NAMALWA (cell line): ENCODE results near the gene CGB7.
"Not testable (repeated sequence)": the region's sequence is repeated elsewhere in the genome, so short reads cannot be mapped to it uniquely, and the experiment has no call there.

Experiments
- DNase-seq: peaks from one replicate; pipeline ENCODE4 v3.0.0-alpha.2; 2015; ENCODE audit warnings: low spot score

CGB7 gene

DNA sequence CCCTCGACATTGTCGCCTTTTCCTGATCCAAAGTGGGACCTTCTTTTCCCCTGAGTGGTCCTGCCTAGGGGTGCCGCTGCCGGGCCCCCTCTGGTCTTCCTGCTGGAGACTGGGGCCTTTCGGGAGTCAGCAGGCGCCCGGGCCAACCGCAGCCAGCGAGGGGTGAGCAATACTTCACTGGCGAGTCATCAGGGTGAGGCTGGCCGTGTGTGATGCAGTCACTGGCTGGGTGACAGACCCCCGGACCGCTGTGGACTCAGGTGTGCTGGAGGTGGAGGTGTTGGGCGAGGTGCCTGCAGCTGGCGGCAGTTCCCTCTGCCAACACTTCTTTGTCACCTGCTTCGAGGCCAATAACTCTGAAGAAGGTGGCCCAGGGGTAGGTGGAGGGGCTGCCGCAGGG, 15.4 kb downstream of the CGB7 start:
- no peak for DNase-seq

DNA sequence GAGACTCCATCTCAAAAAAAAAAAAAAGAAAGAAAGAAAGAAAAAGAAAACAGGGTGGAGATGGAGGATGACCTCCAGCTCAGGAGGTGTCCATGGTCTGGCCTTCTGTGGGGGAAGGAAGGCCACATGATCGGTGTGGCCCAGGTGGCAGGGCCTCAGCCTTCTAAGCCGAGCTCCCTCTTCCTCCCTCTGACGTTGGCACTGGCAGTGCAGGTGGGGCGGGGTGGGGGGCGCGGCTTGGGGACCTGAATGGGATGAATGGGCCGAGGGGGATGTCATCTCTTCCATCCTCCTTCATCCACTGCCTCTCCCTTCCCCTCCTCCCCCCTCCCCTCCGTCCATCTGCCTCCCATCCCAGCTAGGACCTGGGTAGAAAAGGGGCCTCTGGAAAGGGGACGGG, 17.8 kb downstream of the CGB7 start:
- DNase-seq: not testable (repeated sequence)

GRCh38 chr19:49038557-49039276, 18.8 kb downstream of the CGB7 start:
- DNase-seq: not testable (repeated sequence)

DNA sequence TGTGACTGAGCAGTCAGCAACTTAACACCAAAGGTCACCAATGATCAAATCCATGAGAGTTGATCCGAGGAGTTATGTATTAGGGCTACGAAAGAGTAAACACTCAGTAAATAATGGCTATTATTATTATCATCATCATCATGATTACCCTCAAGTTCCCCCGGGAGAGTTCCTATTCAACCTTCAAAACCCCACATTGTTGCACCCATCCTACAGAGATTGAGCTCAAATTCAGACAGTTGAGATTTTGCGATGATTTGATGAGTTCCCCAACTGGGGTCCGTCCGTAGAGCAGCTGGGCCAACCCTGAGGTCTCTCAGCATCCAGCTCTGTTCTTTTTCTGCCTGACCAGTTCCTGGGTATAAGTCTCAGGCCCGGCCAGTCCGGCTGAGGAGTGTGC, 19.4 kb downstream of the CGB7 start:
- DNase-seq: not testable (repeated sequence)

GRCh38 chr19:49036815-49037214, 20.7 kb downstream of the CGB7 start, which contains the start of gene CGB1:
CGB1 (minus strand) TSS chr19:49036895; CDS start chr19:49036711, 184 bp downstream.
- DNase-seq: peak; percentile 75

DNA sequence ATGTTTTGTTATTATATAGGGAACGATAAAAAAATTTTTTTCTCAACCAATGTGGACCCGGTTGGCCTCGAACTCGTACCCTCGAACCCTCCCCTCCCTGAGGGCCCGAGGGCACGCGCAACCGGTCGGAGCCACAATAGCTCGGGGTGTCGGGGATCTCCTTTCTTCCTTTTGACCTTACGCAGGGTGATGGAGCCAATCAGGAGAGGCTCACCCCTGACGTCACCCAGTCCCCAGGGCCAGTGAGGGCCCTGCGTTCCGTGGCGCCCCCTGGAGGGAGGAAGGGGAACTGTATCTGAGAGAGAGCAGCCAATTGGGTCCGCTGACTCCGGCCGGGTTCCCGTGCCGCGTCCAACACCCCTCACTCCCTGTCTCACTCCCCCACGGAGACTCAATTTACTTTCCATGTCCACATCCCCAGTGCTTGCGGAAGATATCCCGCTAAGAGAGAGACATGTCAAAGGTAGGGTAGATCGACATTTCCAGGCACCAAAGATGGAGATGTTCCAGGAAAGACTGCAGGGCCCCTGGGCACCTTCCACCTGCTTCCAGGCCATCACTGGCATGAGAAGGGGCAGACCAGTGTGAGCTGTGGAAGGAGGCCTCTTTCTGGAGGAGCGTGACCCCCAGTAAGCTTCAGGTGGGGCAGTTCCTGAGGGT, 25.8 kb downstream of the CGB7 start, which contains the start of gene CGB2:
TSS of gene CGB2 (plus strand) at position 249 of the 660 bp plus-strand sequence. CDS start at position 455, 206 bp downstream.
- DNase-seq: peak; percentile 51

GRCh38 chr19:49030323-49030722, 27.2 kb downstream of the CGB7 start:
- not testable (repeated sequence) for DNase-seq

GRCh38 chr19:49029749-49030148, 27.8 kb downstream of the CGB7 start:
- not testable (repeated sequence) for DNase-seq

GRCh38 chr19:49028686-49029085, 28.9 kb downstream of the CGB7 start:
- DNase-seq: not testable (repeated sequence)

GRCh38 chr19:49025599-49025998, 31.9 kb downstream of the CGB7 start:
- not testable (repeated sequence) for DNase-seq

- not testable (repeated sequence) for DNase-seq
These were observed 32.5 kb downstream of the CGB7 start for GRCh38 chr19:49025088-49025487.

DNA sequence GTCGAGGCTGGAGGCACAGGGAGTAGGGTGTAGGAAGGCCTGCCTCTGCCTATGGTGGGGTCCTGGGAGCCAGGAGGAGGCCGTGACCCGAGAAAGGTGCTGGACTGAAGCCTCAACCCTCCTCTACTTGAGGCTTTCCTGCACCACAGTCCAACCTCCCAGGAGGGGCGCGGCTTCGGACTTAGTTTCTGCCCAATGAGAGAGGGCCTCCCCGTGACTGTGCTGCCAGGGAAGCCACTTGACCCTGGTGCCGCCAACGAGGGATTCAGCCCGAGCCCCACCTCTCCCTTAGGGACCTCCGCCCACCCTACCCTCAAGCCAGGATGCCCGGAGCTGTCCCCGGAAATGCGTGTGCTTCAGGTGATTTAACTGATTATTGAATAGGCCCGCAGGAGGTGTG, 33.3 kb downstream of the CGB7 start, which contains the start of gene CGB3:
TSS of gene CGB3 (minus strand) at position 101 of the 400 bp plus-strand sequence. CDS start 362 bp downstream, outside the sequence.
- not testable (repeated sequence) for DNase-seq

GRCh38 chr19:49022116-49022515, 35.4 kb downstream of the CGB7 start:
- DNase-seq: no peak

DNA sequence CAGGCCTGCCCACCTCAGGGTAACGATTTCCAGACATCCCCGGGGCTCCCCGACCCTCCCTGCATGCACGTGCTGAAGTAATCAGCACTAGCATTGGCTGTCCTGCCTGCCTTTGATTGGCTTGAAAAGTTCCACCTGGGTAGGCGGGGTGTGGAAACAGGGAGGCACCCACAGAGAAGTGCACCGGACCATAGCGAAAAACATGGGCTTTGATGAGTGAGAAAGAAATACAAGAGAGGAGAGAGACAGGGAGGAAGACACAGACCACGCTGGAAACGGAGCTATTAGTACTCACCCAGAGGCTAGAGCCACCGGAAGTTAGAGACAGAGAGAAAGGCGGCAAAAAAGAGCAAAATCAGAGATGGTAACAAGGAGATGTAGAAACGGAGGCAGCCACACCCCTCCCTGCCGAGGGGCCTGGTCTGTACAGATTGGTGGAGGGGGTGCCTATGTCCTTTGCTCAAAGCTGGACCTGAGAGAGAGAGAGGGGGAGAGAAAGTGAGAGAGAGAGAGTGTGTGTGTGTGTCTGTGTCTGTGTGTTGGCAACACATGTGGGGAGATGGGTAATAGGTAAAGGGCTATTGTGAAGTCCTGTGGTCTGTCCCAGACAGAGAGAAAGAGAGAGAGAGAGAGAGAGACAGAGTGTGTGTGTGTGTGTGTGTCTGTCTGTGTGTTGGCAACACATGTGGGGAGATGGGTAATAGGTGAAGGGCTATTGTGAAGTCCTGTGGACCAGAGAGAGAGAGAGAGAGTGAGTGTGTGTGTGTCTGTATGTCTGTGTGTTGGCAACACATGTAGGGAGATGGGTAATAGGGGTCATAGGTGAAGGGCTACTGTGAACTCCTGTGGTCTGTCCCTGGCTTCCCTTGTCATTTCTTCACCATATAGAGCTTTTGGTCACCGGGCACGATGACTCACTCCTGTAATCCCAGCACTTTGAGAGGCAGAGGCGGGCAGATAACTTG, 36.3 kb downstream of the CGB7 start:
- DNase-seq: peak; percentile 45

GRCh38 chr19:49020342-49020741, 37.2 kb downstream of the CGB7 start:
- DNase-seq: no peak

GRCh38 chr19:49019242-49019932, 38.2 kb downstream of the CGB7 start:
- DNase-seq: peak; percentile 41

DNA sequence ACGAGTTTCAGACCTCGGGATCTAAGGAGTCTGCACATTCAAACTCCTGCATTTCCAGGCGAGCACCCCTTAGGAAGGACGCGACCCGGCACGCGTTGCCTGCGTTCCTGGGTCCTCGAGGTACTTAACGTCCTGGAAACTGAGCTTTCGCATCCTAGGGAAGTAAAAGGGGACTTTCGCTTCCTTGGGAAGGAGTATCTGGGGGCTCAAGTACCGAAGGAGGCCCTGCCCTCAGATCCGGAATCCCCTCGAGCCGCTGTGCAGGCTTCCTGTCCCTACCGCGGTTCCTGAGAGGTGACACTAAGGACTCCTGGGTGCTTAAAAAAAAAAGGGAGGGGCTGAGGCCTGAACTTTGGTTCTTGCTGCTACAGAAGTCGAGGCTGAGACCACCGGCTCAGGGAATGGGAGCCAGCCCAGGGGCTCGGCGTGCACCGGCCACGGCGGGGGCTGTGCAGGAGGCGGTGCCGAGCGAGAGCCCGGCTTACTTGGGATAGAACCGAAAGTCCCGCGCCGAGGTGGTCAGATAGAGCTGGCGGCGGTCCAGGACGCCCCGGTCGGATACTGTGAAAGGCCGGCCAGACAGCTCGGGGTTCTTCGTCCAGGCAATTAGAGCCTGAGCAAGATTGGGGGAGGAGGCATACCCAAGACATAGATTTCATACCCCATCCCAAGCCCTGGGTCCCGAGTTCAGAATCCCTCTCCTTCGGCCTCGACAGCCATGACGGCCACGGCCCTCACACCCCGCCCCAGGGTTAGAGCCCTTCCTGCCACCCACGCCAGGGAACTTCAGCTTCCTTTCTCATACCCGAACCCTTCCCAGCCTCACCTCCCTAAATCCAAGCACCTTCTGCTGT, 38.9 kb downstream of the CGB7 start:
- DNase-seq: not testable (repeated sequence)

DNA sequence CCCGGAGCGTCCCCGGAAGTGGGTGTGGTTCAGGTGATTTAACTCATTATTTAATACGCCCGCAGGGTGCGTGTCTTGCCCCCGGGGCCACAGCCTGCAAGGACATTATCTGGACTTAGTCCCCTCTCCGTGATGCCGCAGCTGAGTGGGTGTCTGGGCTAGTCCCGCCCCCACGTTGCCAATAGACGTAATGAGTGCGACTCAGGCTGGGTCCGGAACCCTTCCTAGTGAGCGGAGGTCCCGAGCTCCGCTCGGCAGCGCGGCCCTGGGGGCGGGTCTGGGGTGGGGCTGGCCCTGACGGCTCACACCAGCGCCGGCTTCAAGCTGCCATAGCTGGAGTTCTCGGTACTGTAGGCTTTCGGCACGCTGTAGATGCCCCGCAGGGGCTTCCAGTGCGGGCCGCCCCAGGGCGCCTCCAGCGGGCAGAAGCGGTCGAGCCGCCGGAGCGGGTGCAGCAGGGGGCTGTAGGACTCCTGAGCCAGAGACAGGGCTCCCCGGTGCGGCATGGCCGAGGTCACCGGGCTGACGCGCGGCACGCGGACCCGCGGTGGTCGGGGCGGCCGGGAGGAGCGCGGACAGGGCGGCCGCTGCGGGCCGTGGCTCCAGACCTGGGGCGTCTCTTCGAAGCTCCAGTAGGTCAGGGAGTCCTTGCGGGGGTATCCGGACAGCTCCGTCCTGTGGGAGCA, 39.7 kb downstream of the CGB7 start:
- peak; percentile 79 for DNase-seq

DNA sequence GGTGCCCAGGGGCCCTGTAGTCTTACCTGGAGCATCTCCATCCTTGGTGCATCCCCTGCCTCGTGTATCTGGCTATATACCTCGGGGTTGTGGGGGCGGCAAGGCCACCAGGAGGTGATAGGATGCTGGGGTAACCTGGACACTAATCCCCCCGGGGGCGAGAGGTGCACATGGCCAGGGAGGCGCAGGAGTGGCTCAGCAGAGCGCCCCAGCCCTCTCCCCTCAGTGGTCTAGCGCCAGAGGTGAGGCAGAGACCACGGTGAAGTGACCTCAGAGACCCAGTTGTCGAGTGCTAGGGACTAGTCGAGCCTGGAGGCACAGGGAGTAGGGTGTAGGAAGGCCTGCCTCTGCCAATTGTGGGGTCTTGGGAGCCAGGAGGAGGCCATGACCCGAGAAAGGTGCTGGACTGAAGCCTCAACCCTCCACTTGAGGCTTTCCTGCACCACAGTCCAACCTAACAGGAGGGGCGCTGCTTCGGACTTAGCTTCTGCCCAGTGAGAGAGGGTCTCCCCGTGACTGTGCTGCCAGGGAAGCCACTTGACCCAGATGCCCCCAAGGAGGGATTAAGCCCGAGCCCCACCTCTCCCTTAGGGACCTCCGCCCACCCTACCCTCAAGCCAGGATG, 40.4 kb downstream of the CGB7 start, which contains the start of gene LHB:
TSS of gene LHB (minus strand) at position 51 of the 625 bp plus-strand sequence. CDS start at position 41, 10 bp downstream.
- DNase-seq: no peak
